Hematopoietic multipotent progenitor cell treated with erythropoietin and hydrocortisone succinate and interleukin-3 and kit ligand, for 15 days (in vitro differentiated cells): Measurements from ENCODE around the gene TEDC1.
"Not testable (repeated sequence)": the region's sequence is repeated elsewhere in the genome, so short reads cannot be mapped to it uniquely, and the experiment has no call there.

Experiments
- DNase-seq: peaks from one replicate; pipeline ENCODE4 v3.0.0-alpha.2; 2015; ENCODE audit warnings: low spot score

The TEDC1 gene

DNA sequence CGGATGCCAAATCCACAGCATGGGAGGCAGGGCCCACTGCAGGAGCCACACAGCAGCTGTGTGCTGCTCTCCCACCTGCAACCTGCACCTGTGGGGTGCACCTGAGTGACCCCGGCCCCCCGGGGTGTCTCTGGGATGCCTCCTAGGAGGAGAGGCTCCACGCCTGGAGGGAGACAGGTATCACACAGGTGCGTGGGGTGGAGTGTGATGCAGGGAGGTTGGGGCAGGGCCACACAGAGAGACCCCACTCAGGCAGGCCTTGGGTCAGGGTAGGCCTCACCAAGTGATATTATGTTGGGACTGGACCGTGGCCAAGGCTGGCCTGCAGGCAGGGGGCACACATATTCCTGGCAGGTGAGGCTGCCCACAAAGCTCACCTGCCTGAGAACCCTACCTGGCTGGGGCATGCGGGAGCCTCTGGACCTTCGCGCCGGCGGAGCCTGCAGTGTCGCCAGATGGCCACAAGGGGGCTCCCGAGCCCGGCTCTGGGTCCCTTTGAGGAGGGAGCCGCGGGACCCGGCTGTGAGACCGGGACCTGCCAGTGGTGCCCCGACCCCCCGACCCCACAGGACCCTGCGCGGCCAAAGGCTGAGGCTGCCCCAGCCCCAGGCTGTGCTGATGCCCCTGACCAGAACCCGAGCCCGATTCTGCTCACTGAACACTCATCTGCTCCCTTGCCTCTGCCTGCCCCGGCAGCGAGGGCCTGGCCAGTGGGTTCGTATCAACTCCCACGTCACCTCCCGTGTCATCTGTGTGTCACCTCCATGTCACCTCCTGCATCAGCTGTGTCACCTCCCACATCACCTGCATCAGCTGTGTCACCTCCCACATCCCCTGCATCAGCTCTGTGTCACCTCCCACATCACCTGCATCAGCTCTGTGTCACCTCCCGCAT lies 46.8 kb downstream of the TEDC1 start:
- DNase-seq: peak; percentile 58

DNA sequence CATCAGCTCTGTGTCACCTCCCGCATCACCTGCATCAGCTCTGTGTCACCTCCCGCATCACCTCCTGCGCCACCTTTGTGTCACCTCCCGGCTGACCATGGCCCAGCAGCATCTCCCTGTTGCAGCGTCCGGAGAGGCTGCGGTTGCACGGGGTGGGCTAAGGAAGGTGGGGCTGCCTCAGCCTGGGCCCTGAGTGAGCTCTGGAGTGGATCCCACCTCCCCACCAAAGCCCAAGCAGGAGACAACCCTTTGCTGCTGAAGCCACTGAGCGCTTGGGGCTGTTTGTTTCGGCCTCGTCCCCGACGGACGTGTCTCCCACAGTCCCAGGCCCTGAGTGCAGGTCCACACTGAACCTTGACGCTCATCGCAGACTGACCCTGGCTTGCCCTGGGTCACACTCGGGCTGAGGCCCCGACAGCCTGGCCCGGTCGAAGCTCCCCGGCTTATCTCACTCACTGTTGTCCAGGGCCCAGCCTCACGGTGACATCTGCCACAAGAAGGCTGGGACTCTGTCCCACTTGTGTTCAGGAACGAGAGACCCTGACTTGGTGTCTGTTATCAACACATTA lies 47.5 kb downstream of the TEDC1 start:
- DNase-seq: no peak

DNA sequence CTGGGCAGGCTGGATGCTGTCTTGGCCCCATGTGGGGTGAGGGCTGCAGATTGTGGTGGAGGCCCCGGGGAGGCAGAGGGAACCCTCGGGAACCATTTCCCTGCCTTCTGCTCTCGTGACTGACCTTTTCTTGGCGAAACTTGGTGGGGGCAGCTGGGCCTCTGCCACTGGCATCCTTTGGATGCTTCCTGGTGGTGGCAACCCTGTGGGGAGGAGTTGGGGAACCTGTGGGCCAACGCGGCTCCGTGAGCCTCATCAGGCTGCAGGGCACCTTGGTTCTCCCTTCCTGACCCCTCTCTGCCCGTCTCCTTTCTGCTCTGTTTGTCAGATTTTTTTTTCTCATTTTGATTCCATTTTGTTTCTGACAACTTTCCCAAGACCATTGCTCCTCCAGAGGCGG lies 49.8 kb downstream of the TEDC1 start:
- no peak for DNase-seq

DNA sequence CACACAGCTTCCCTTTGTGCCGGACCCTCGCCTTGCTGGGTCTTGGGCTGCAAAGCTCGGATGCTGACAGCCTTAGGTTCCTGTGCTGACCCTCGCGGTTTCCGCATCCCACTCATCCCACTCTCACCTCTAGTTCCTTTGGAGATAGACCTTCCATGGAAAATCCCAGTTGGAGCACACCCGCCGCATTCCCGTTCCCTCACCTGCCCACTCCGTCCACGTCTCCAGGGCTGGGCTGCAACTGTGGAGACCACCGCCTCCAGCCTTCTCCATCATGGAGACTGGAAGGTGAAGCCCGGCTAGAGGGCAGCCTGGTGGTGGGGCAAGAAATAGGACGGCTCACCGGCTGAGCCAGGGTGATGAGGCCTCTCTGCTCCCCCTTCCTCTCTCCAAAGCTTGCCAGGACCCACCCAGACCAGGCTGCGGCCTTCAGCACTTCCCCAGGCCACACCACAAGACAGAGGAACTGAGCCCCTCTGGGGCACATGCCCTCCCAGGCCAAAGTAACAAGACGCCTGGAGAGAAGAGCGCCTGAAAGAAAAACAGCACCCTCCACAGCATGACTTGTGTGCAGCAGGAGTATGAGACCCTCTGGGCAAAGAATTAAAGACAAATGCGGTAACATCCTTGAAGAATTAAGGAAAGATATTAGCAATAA lies 50.3 kb downstream of the TEDC1 start:
- no peak for DNase-seq

DNA sequence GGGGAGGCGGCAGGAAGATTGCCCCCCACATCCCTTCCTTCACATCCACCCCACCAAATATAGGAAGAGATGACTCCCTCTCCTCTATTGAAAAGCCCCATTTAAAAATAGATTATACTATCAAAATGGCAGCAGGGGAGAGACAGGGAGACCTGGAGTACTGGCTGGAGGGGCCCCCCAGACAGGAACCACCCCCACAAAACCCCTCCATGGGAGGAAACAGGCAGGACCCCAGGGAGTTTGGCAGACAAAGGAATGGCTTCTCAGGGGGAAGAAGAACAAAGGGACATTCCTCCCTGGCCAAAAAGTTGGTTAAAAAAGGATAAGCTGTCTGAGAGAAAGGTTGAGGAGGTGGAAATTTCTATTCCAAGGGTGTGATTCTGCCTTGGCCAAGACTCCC lies 54.6 kb downstream of the TEDC1 start:
- not testable (repeated sequence) for DNase-seq

DNA sequence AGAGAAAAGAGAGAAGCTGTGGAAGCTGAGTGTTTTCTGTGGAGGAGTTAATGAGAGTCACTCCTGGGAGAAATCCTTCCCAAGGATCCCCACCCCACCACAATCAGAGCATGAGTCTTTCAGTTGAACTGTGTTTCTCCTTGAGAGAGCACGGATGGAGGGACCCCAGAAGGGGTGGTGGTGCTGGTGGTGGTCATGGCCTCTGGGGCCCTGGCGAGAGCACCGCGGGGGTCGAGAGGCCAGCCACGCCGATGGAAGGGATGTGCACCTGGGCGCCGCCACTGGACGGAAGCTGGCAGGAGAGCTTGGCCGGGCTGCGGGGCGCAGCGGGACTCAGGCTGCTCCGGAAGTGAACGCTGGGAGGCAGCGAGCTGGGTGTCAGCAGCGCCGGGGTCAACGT lies 55.4 kb downstream of the TEDC1 start:
- DNase-seq: not testable (repeated sequence)

DNA sequence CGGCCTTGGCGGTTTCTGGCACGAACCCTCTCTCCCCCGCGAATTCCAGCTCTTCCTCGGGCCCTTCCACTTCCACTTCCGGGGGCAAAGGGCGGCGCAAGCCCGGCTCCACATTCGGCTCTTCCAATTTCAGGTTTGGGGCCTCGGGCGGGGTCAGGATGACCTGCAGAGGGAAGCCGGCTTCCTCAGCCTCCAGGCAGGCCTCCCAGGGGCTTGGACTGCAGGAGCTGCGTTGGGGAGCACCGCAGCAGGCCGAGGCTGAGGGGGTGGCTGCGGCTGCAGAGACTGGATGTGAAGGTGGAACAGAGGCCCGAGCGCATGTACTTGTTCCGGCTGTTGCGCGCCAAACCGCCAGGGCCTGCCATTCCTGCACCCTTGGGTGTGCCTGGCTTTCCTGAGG lies 56.0 kb downstream of the TEDC1 start:
- not testable (repeated sequence) for DNase-seq

DNA sequence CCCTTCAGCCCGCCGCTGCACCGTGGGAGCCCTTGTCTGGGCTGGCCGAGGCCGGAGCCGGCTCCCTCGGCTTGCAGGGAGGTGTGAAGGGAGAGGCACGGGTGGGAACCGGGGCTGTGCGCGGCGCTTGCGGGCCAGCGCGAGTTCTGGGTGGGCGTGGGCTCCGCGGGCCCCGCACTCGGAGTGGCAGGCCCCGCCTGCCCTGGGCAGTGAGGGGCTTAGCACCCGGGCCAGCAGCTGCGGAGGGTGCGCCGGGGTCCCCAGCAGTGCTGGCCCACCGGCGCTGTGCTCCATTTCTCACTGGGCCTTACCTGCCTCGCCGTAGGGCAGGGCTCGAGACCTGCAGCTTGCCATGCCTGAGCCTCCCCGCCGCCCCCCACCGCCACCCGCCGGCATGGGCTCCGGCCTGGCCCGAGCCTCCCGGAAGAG lies 56.7 kb downstream of the TEDC1 start:
- DNase-seq: no peak
